ENCODE data around the gene EGFR. TPM values are rescaled to one million over a fixed set of nuclear protein-coding genes. Genes with fewer than 3 reads are reported as not detected.
A peak's percentile ranks its signal among the peaks of the same experiment; 100 is the strongest.

Gene EGFR
- total RNA-seq, 4 donors from 2014 or later: 45.5 to 61.1 (median 56.9) TPM

GRCh38 chr7:55016746-55017090 lies 2.1 kb upstream of the EGFR start:
- no peak for TF ChIP-seq CTCF (IDR thresholded peaks at IDR 0.05)
- TF ChIP-seq POLR2A (IDR thresholded peaks at IDR 0.05): no peak
- Histone ChIP-seq H3K4me1 (peaks cover 0 to 4% (median 0%) of the 10 kb centered on the region in 4 donors), H3K36me3 (no peaks in the 10 kb centered on the region), H3K27me3 (no peaks in the 10 kb centered on the region), H3K27ac (no peak overlapping the region), H3K4me3 (no peak overlapping the region), H3K9me3 (no peaks in the 10 kb centered on the region)
- no peak for DNase-seq

DNA sequence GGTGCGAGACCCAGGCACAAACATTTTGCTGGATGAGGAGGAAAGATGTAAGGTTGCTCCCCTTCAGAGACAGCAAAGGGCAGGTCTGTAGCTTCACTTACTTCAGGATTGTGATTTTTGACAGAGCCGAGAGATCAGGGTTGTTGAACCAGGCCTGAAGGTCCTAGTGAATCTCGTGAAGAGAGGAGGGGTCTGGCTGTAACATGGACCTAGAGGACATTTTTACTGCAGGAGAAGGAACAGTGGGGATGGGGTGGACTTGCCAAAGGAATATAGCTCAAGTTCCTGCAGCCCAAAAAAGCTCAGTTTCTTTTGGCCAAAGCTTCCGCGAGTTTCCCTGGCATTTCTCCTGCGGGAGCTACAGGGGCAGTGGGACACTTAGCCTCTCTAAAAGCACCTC lies 976 bp upstream of the EGFR start:
- Histone ChIP-seq H3K27me3 (no peaks in the 10 kb centered on the region), H3K27ac (no peak overlapping the region), H3K36me3 (no peaks in the 10 kb centered on the region), H3K9me3 (no peaks in the 10 kb centered on the region), H3K4me1 (peaks cover 0 to 4% (median 0%) of the 10 kb centered on the region in 4 donors), H3K4me3 (no peak overlapping the region)
- no peak for TF ChIP-seq CTCF (IDR thresholded peaks at IDR 0.05)
- no peak for TF ChIP-seq POLR2A (IDR thresholded peaks at IDR 0.05)
- no peak for DNase-seq

DNA sequence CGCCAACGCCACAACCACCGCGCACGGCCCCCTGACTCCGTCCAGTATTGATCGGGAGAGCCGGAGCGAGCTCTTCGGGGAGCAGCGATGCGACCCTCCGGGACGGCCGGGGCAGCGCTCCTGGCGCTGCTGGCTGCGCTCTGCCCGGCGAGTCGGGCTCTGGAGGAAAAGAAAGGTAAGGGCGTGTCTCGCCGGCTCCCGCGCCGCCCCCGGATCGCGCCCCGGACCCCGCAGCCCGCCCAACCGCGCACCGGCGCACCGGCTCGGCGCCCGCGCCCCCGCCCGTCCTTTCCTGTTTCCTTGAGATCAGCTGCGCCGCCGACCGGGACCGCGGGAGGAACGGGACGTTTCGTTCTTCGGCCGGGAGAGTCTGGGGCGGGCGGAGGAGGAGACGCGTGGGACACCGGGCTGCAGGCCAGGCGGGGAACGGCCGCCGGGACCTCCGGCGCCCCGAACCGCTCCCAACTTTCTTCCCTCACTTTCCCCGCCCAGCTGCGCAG lies 424 bp downstream of the EGFR start:
- H3K36me3 ChIP-seq: no peaks in the 10 kb centered on the region
- H3K27me3 ChIP-seq: no peaks in the 10 kb centered on the region
- peak; percentile 26 to 45 for TF ChIP-seq POLR2A (IDR thresholded peaks at IDR 0.05)
- TF ChIP-seq CTCF (IDR thresholded peaks at IDR 0.05): no peak
- H3K4me3 ChIP-seq: peak overlapping the region; percentile 38 to 98 (median 78)
- peak overlapping the region; percentile 70 to 97 (median 90) for H3K27ac ChIP-seq
- peak in 2 of 3 donors; percentile 77 to 86 for DNase-seq
- no peaks in the 10 kb centered on the region for H3K9me3 ChIP-seq
- peaks cover 0 to 4% (median 0%) of the 10 kb centered on the region in 4 donors for H3K4me1 ChIP-seq

DNA sequence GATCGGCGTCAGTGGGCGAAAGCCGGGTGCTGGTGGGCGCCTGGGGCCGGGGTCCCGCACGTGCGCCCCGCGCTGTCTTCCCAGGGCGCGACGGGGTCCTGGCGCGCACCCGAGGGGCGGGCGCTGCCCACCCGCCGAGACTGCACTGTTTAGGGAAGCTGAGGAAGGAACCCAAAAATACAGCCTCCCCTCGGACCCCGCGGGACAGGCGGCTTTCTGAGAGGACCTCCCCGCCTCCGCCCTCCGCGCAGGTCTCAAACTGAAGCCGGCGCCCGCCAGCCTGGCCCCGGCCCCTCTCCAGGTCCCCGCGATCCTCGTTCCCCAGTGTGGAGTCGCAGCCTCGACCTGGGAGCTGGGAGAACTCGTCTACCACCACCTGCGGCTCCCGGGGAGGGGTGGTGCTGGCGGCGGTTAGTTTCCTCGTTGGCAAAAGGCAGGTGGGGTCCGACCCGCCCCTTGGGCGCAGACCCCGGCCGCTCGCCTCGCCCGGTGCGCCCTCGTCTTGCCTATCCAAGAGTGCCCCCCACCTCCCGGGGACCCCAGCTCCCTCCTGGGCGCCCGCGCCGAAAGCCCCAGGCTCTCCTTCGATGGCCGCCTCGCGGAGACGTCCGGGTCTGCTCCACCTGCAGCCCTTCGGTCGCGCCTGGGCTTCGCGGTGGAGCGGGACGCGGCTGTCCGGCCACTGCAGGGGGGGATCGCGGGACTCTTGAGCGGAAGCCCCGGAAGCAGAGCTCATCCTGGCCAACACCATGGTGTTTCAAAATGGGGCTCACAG lies 1.1 kb downstream of the EGFR start:
- no peaks in the 10 kb centered on the region for H3K36me3 ChIP-seq
- no peak for TF ChIP-seq POLR2A (IDR thresholded peaks at IDR 0.05)
- peak in 3 of 6 experiments; percentile 31 to 41 (median 32) for TF ChIP-seq CTCF (IDR thresholded peaks at IDR 0.05)
- DNase-seq: peak in 1 of 3 donors; percentile 72
- H3K4me3 ChIP-seq: peak overlapping the region; percentile 38 to 98 (median 78)
- H3K27ac ChIP-seq: peak overlapping the region; percentile 70 to 97 (median 90)
- no peaks in the 10 kb centered on the region for H3K27me3 ChIP-seq
- H3K4me1 ChIP-seq: peaks cover 0 to 4% (median 0%) of the 10 kb centered on the region in 4 donors
- no peaks in the 10 kb centered on the region for H3K9me3 ChIP-seq

DNA sequence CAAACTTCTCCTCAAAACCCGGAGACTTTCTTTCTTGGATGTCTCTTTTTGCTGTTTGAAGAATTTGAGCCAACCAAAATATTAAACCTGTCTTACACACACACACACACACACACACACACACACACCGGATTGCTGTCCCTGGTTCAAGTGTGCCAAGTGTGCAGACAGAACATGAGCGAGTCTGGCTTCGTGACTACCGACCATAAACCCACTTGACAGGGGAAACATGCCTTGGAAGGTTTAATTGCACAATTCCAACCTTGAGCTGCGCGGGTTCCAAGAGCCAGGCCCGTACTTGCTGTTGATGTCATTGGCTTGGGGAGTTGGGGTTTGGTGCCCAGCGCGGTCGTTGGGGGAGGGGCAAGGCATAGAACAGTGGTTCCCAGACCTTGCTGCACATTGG lies 1.7 kb downstream of the EGFR start:
- TF ChIP-seq CTCF (IDR thresholded peaks at IDR 0.05): no peak
- TF ChIP-seq POLR2A (IDR thresholded peaks at IDR 0.05): no peak
- DNase-seq: peak in 1 of 3 donors; percentile 56
- H3K36me3 ChIP-seq: peaks cover 0 to 4% (median 0%) of the 10 kb centered on the region in 3 donors
- H3K27me3 ChIP-seq: no peaks in the 10 kb centered on the region
- peak overlapping the region in 3 of 4 donors; percentile 57 to 98 (median 98) for H3K4me3 ChIP-seq
- H3K9me3 ChIP-seq: no peaks in the 10 kb centered on the region
- peak overlapping the region in 3 of 4 donors; percentile 70 to 97 (median 94) for H3K27ac ChIP-seq
- peaks cover 0 to 4% (median 0%) of the 10 kb centered on the region in 4 donors for H3K4me1 ChIP-seq
